IMR-90 (cell line): ENCODE measurements around the gene TBXT. TPM values are rescaled to one million over a fixed set of nuclear protein-coding genes. Genes with fewer than 3 reads are reported as not detected.
A peak's percentile ranks its signal among the peaks of the same experiment; 100 is the strongest.

Source experiments
- ATAC-seq: fragments of 200-7000 bp; cut with Tn5 transposase; 2 replicates; pipeline ENCODE4 v1.9.1; 2020; ENCODE audit warnings: low read depth, mild to moderate bottlenecking, moderate library complexity
- BruUV-seq: library from RNA; stranded (reverse); fragments of 400-500 nt; replicated peaks from 2 replicates; lab custom pipeline; 2021; lab: Mats Ljungman, UMichigan
- CTCF ChIA-PET: fragments of 300-600 bp; formaldehyde crosslinking; extraction: SDS; loops from one replicate; lab custom pipeline; 2021; ENCODE audit warnings: antibody characterized with exemption; lab: Yijun Ruan, JAX
- POLR2A ChIA-PET: fragments of 300-600 bp; sonication (Branson Sonifier 250); formaldehyde crosslinking; loops from one replicate; lab custom pipeline; 2022; ENCODE audit warnings: antibody characterized with exemption; ENCODE audit not compliant: unreplicated experiment; lab: Charles Lee
- DNase-seq: peaks from one replicate; pipeline ENCODE4 v3.0.0; 2013
- H2AFZ ChIP-seq: replicated peaks from 2 replicates; pipeline ENCODE3; 2013; ENCODE audit warnings: low read length, mild to moderate bottlenecking; ENCODE audit not compliant: poor library complexity
- H2AK5ac ChIP-seq: 2 replicates; pipeline ENCODE4 v1.6.1; 2013; ENCODE audit warnings: low read depth, low read length, inconsistent platforms
- H2AK9ac ChIP-seq: replicated peaks from 2 replicates; pipeline ENCODE3; 2013; ENCODE audit warnings: mild to moderate bottlenecking, low read depth, low read length, moderate library complexity; ENCODE audit not compliant: poor library complexity
- H2BK120ac ChIP-seq: 2 replicates; pipeline ENCODE4 v1.6.1; 2013; ENCODE audit warnings: low read depth, low read length, inconsistent platforms
- H2BK15ac ChIP-seq: 3 replicates; pipeline ENCODE4 v1.6.1; 2013; ENCODE audit warnings: low read depth, low read length, inconsistent platforms
- H2BK20ac ChIP-seq: 2 replicates; pipeline ENCODE4 v1.6.1; 2013; ENCODE audit warnings: low read depth, mild to moderate bottlenecking, inconsistent platforms, low read length, moderate library complexity
- H2BK5ac ChIP-seq: 2 replicates; pipeline ENCODE4 v1.6.1; 2013; ENCODE audit warnings: mild to moderate bottlenecking, low read depth, low read length, inconsistent platforms; ENCODE audit not compliant: poor library complexity, severe bottlenecking
- H3K14ac ChIP-seq: replicated peaks from 2 replicates; pipeline ENCODE4 v1.6.1; 2013; ENCODE audit warnings: low read depth, low read length, inconsistent platforms
- H3K18ac ChIP-seq: 2 replicates; pipeline ENCODE4 v1.6.1; 2013; ENCODE audit warnings: low read depth, low read length, control low read depth
- H3K23ac ChIP-seq: 2 replicates; pipeline ENCODE4 v1.6.1; 2013; ENCODE audit warnings: low read depth, low read length, inconsistent platforms
- H3K27ac ChIP-seq: 2 replicates; pipeline ENCODE4 v1.5.1; 2013; ENCODE audit warnings: mild to moderate bottlenecking, control low read depth, low read length; ENCODE audit not compliant: insufficient read depth
- H3K27me3 ChIP-seq: 2 replicates; pipeline ENCODE4 v1.6.1; 2013; ENCODE audit warnings: low read length; ENCODE audit not compliant: control insufficient read depth, insufficient read depth
- H3K36me3 ChIP-seq: 2 replicates; pipeline ENCODE4 v1.6.1; 2013; ENCODE audit warnings: low read length, mixed read lengths; ENCODE audit not compliant: control insufficient read depth, insufficient read depth
- H3K4ac ChIP-seq: 2 replicates; pipeline ENCODE4 v1.6.1; 2013; ENCODE audit warnings: low read depth, low read length, inconsistent platforms
- H3K4me1 ChIP-seq: 2 replicates; pipeline ENCODE4 v1.6.1; 2013; ENCODE audit warnings: low read length, mixed read lengths; ENCODE audit not compliant: control insufficient read depth, insufficient read depth
- H3K4me2 ChIP-seq: 2 replicates; pipeline ENCODE4 v1.6.1; 2013; ENCODE audit warnings: low read depth, mild to moderate bottlenecking, control low read depth, low read length, moderate library complexity
- H3K4me3 ChIP-seq: 2 replicates; pipeline ENCODE4 v1.5.1; 2013; ENCODE audit warnings: low read depth, mild to moderate bottlenecking, control low read depth, low read length, moderate library complexity; ENCODE audit not compliant: insufficient read depth
- H3K56ac ChIP-seq: 2 replicates; pipeline ENCODE4 v1.6.1; 2013; ENCODE audit warnings: low read length, inconsistent platforms; ENCODE audit not compliant: insufficient read depth; ENCODE audit errors: extremely low read depth
- H3K79me1 ChIP-seq, 2 experiments: 2 replicates each; pipeline ENCODE4 v1.6.1; 2013; ENCODE audit warnings: low read length in 2 of 2, inconsistent platforms in 1 of 2, low read depth in 1 of 2
- H3K9ac ChIP-seq: 2 replicates; pipeline ENCODE4 v1.6.1; 2013; ENCODE audit warnings: low read depth, low read length, control low read depth
- H3K9me1 ChIP-seq: 2 replicates; pipeline ENCODE4 v1.6.1; 2013; ENCODE audit warnings: low read length, inconsistent platforms; ENCODE audit not compliant: insufficient read depth
- H3K9me3 ChIP-seq: 2 replicates; pipeline ENCODE4 v1.6.1; 2013; ENCODE audit warnings: low read length; ENCODE audit not compliant: control insufficient read depth, insufficient read depth
- H4K20me1 ChIP-seq: 2 replicates; pipeline ENCODE4 v1.6.1; 2013; ENCODE audit warnings: low read length, inconsistent platforms; ENCODE audit not compliant: insufficient read depth
- H4K5ac ChIP-seq: 2 replicates; pipeline ENCODE4 v1.6.1; 2013; ENCODE audit warnings: mild to moderate bottlenecking, low read depth, low read length, control low read depth
- H4K8ac ChIP-seq, 2 experiments: 2 replicates each; pipeline ENCODE4 v1.6.1; 2013; ENCODE audit warnings: low read depth in 2 of 2, low read length in 2 of 2, control low read depth in 1 of 2, inconsistent platforms in 1 of 2
- H4K91ac ChIP-seq: 2 replicates; pipeline ENCODE4 v1.6.1; 2013; ENCODE audit warnings: low read depth, low read length, inconsistent platforms; ENCODE audit not compliant: insufficient read depth
- CTCF ChIP-seq: conservative IDR thresholded peaks from 2 replicates; pipeline ENCODE4 v1.5.1; 2012; ENCODE audit warnings: mild to moderate bottlenecking, low read depth, low read length, improper control_type of control experiment
- SMC3 ChIP-seq: fragments of 150-350 bp; IDR thresholded peaks from 2 replicates; pipeline ENCODE4 v1.6.1; 2016; ENCODE audit warnings: low read depth, mild to moderate bottlenecking, antibody characterized with exemption, low read length, moderate library complexity
- WGBS, 2 experiments: methylation state at CpG; one replicate each; pipeline versions ENCODE4 v1.1.5 to v1.1.7; 2013; ENCODE audit warnings: missing lambda C conversion rate in 2 of 2; ENCODE audit not compliant: insufficient read length in 1 of 2; ENCODE audit errors: extremely low coverage in 2 of 2; 5-methylcytosine and 5-hydroxymethylcytosine counted together
- dilution Hi-C: fragments of 300-500 bp; cut with HindIII; formaldehyde crosslinking; loops from one replicate; pipeline ENCODE4 v1.14.3; 2018; ENCODE audit warnings: low sequenced_read_pairs; ENCODE audit not compliant: unreplicated experiment
- in situ Hi-C: fragments of 300-500 bp; cut with MboI; formaldehyde crosslinking; loops from 3 replicates; pipeline ENCODE4 v1.14.3; 2019; ENCODE audit warnings: low sequenced_read_pairs, inconsistent platforms, mixed read lengths
- intact Hi-C: fragments of 100-400 bp; cut with micrococcal nuclease; formaldehyde crosslinking; loops from 2 replicates; pipeline ENCODE4 v1.10.0; 2022
- polyA plus RNA-seq, 3 experiments: library from polyadenylated mRNA; depleted of rRNA; stranded (reverse); fragments of >200 nt; gene quantifications; 2 replicates each; pipeline ENCODE4 v1.2.3, GENCODE V29; 2012; ENCODE audit warnings: low replicate concordance in 1 of 3
- total RNA-seq: library from RNA; depleted of rRNA; stranded (reverse); fragments of >200 nt; gene quantifications from 2 replicates; pipeline ENCODE4 v1.2.3, GENCODE V29; 2012

Gene TBXT
- total and polyA plus RNA-seq, 2 of the 4 experiments (the other 2 are of a cell fraction): not detected

GRCh38 chr6:166195860-166196238 is 28.2 kb upstream of the TBXT start:
- no peak for ATAC-seq
- H2BK5ac ChIP-seq: no peak overlapping the region
- dilution Hi-C loops (no loop called here), intact Hi-C loops (no loop called here), in situ Hi-C loops (no loop called here)
- no peak for TF ChIP-seq SMC3
- no peak for TF ChIP-seq CTCF
- no peak overlapping the region for H4K5ac ChIP-seq
- H2BK120ac ChIP-seq: no peak overlapping the region
- no peak overlapping the region for H2BK20ac ChIP-seq
- ChIA-PET POLR2A (no interaction called here), CTCF (no interaction called here)
- no peaks in the 10 kb centered on the region for H3K79me1 ChIP-seq
- H3K4ac ChIP-seq: no peak overlapping the region
- DNase-seq: no peak
- peak overlapping the region; percentile 23 for H2AFZ ChIP-seq
- H3K9me1 ChIP-seq: no peaks in the 10 kb centered on the region
- no peak overlapping the region for H3K56ac ChIP-seq
- H4K20me1 ChIP-seq: no peaks in the 10 kb centered on the region
- 7% methylated on average over 3 of the region's 10 CpGs; no CpG with 5 or more reads in 1 of the 2 experiments for WGBS, 2 experiments
- no peak overlapping the region for H4K8ac ChIP-seq
- no peak overlapping the region for H3K18ac ChIP-seq
- H2BK15ac ChIP-seq: no peak overlapping the region
- no peak overlapping the region for H3K4me2 ChIP-seq
- no peak overlapping the region for H2AK9ac ChIP-seq
- H3K9me3 ChIP-seq: no peaks in the 10 kb centered on the region
- no peak overlapping the region for H3K9ac ChIP-seq
- no peak overlapping the region for H3K27ac ChIP-seq
- peaks cover 17% of the 10 kb centered on the region for H3K27me3 ChIP-seq
- no TSS peak for BruUV-seq
- no peak overlapping the region for H3K4me3 ChIP-seq
- H3K36me3 ChIP-seq: no peaks in the 10 kb centered on the region
- no peak overlapping the region for H3K23ac ChIP-seq
- H3K14ac ChIP-seq: no peak overlapping the region
- no peak overlapping the region for H2AK5ac ChIP-seq
- H3K4me1 ChIP-seq: no peaks in the 10 kb centered on the region
- H4K91ac ChIP-seq: no peak overlapping the region
